ENCODE measurements around the gene FGD3.

The FGD3 gene

GRCh38 chr9:93052791-93053540, 105.6 kb downstream of the FGD3 start:
- DNase-seq (ENCODE audit: low read depth in 2 of 2), result no peak

- DNase-seq (ENCODE audit: low read depth in 2 of 2), result no peak
Measured at GRCh38 chr9:93053781-93054331, 106.5 kb downstream of the FGD3 start.

GRCh38 chr9:93054758-93055704, 107.7 kb downstream of the FGD3 start:
- DNase-seq (ENCODE audit: low read depth in 2 of 2), result no peak

GRCh38 chr9:93057042-93057702, 109.8 kb downstream of the FGD3 start:
- no peak for DNase-seq (ENCODE audit: low read depth in 2 of 2)

GRCh38 chr9:93057703-93058354, 110.5 kb downstream of the FGD3 start:
- no peak for DNase-seq (ENCODE audit: low read depth in 2 of 2)

- peak; percentile 19 to 65 for DNase-seq (ENCODE audit: low read depth in 2 of 2)
Measured at GRCh38 chr9:93058355-93059010, 111.2 kb downstream of the FGD3 start, which contains the start of gene SUSD3. Gene SUSD3, plus strand, starts transcription at chr9:93058701. Its CDS starts 42 bp downstream, at chr9:93058743.

- DNase-seq (ENCODE audit: low read depth in 2 of 2), result no peak
Measured at GRCh38 chr9:93059011-93059714, 111.8 kb downstream of the FGD3 start.

GRCh38 chr9:93059715-93060578, 112.6 kb downstream of the FGD3 start:
- DNase-seq (ENCODE audit: low read depth in 2 of 2), result no peak

- no peak for DNase-seq (ENCODE audit: low read depth in 2 of 2)
Measured at GRCh38 chr9:93060746-93061259, 113.5 kb downstream of the FGD3 start.

- DNase-seq (ENCODE audit: low read depth in 2 of 2), result no peak
Measured at GRCh38 chr9:93061260-93061751, 114.0 kb downstream of the FGD3 start.

- DNase-seq (ENCODE audit: low read depth in 2 of 2), result no peak
Measured at GRCh38 chr9:93061791-93062763, 114.8 kb downstream of the FGD3 start.

GRCh38 chr9:93064392-93065134, 117.2 kb downstream of the FGD3 start:
- DNase-seq (ENCODE audit: low read depth in 2 of 2), result peak; percentile 78 to 82

GRCh38 chr9:93065135-93065720, 117.9 kb downstream of the FGD3 start:
- DNase-seq (ENCODE audit: low read depth in 2 of 2), result no peak

- no peak for DNase-seq (ENCODE audit: low read depth in 2 of 2)
Measured at GRCh38 chr9:93066978-93067603, 119.8 kb downstream of the FGD3 start.

- DNase-seq (ENCODE audit: low read depth in 2 of 2), result no peak
Measured at GRCh38 chr9:93068956-93069355, 121.6 kb downstream of the FGD3 start.

GRCh38 chr9:93071464-93071863, 124.1 kb downstream of the FGD3 start:
- DNase-seq (ENCODE audit: low read depth in 2 of 2), result no peak

Measured in stimulated activated CD8-positive, alpha-beta memory T cell treated with anti-CD3 and anti-CD28 coated beads, Interleukin-7, amount 100 ng/mL, for 4 hours (primary cell).